Epidermal melanocyte (primary cell): ENCODE results near the gene VPS45.
A peak's percentile ranks its signal among the peaks of the same experiment; 100 is the strongest.

ENCODE experiments used
- DNase-seq: peaks from one replicate; pipeline ENCODE4 v3.0.0; 2011; ENCODE audit warnings: low spot score; ENCODE audit not compliant: insufficient read length

Gene VPS45

GRCh38 chr1:150072959-150073358 is 5.4 kb downstream of the VPS45 start:
- no peak for DNase-seq

GRCh38 chr1:150073516-150073915 is 5.9 kb downstream of the VPS45 start:
- no peak for DNase-seq

- DNase-seq, result no peak
These were observed 8.5 kb downstream of the VPS45 start for GRCh38 chr1:150076066-150076465.

- DNase-seq, result no peak
These were observed 9.4 kb downstream of the VPS45 start for GRCh38 chr1:150076985-150077384.

GRCh38 chr1:150080784-150081183 is 13.2 kb downstream of the VPS45 start:
- DNase-seq, result no peak

GRCh38 chr1:150082494-150082893 is 14.9 kb downstream of the VPS45 start:
- peak; percentile 52 for DNase-seq

- DNase-seq, result no peak
These were observed 16.3 kb downstream of the VPS45 start for GRCh38 chr1:150083907-150084306.

- no peak for DNase-seq
These were observed 17.8 kb downstream of the VPS45 start for GRCh38 chr1:150085406-150085805.

- DNase-seq, result no peak
These were observed 19.8 kb downstream of the VPS45 start for GRCh38 chr1:150087415-150087814.

- DNase-seq, result no peak
These were observed 22.4 kb downstream of the VPS45 start for GRCh38 chr1:150089846-150090520.

GRCh38 chr1:150092180-150092791 is 24.7 kb downstream of the VPS45 start:
- DNase-seq, result no peak

GRCh38 chr1:150093805-150094204 is 26.2 kb downstream of the VPS45 start:
- DNase-seq, result no peak

GRCh38 chr1:150094734-150095265 is 27.2 kb downstream of the VPS45 start:
- no peak for DNase-seq

- DNase-seq, result no peak
These were observed 35.4 kb downstream of the VPS45 start for GRCh38 chr1:150102986-150103385.

GRCh38 chr1:150106341-150106740 is 38.8 kb downstream of the VPS45 start:
- DNase-seq, result no peak

- DNase-seq, result no peak
These were observed 42.0 kb downstream of the VPS45 start for GRCh38 chr1:150109586-150109985.

- DNase-seq, result no peak
These were observed 42.5 kb downstream of the VPS45 start for GRCh38 chr1:150110116-150110515.

- no peak for DNase-seq
These were observed 44.1 kb downstream of the VPS45 start for GRCh38 chr1:150111670-150112069.

GRCh38 chr1:150115121-150115520 is 47.5 kb downstream of the VPS45 start:
- no peak for DNase-seq

- DNase-seq, result no peak
These were observed 51.1 kb downstream of the VPS45 start for GRCh38 chr1:150118716-150119115.

GRCh38 chr1:150121236-150121862 is 53.8 kb downstream of the VPS45 start:
- DNase-seq, result no peak

GRCh38 chr1:150126811-150127210 is 59.2 kb downstream of the VPS45 start:
- DNase-seq, result no peak

- no peak for DNase-seq
These were observed 59.9 kb downstream of the VPS45 start for GRCh38 chr1:150127464-150127863.
